K562 (cell line): ENCODE measurements around the gene SEBOX. TPM values are rescaled to one million over a fixed set of nuclear protein-coding genes. Genes with fewer than 3 reads are reported as not detected.

Source experiments
- CBX5 ChIP-seq: IDR thresholded peaks from 2 replicates; pipeline ENCODE4 v1.6.1; 2014; ENCODE audit warnings: low read depth, borderline replicate concordance
- CHAMP1 ChIP-seq: fragments of 450-650 bp; IDR thresholded peaks from 2 replicates; pipeline ENCODE4 v1.6.1; 2016; ENCODE audit warnings: mild to moderate bottlenecking
- CHD1 ChIP-seq: fragments of 200-600 bp; sonication (generic); IDR thresholded peaks from one replicate; pipeline ENCODE4 v1.6.1; 2012; ENCODE audit warnings: mild to moderate bottlenecking, moderate library complexity, low read length, inconsistent platforms
- CREBBP ChIP-seq: IDR thresholded peaks from one replicate; pipeline ENCODE4 v1.6.1; 2012; ENCODE audit warnings: low read depth, mild to moderate bottlenecking, control low read depth, inconsistent platforms, low read length
- ELF2 ChIP-seq: fragments of 250-450 bp; sonication (Bioruptor Pico); IDR thresholded peaks from 2 replicates; pipeline ENCODE4 v1.5.0; 2021; ENCODE audit warnings: mild to moderate bottlenecking
- HOMEZ ChIP-seq: fragments of 250-450 bp; sonication (Bioruptor Pico); IDR thresholded peaks from 2 replicates; pipeline ENCODE4 v1.4.0; 2020; ENCODE audit warnings: mild to moderate bottlenecking, moderate library complexity
- NRF1 ChIP-seq, 2 experiments: fragments of 450-650 bp; IDR thresholded peaks in 1 of 2; conservative IDR thresholded peaks in 1 of 2; 2 replicates each; pipeline ENCODE4 v1.6.1; 2014; ENCODE audit warnings: mild to moderate bottlenecking in 2 of 2
- POU5F1 ChIP-seq: fragments of 150-350 bp; IDR thresholded peaks from 2 replicates; pipeline ENCODE4 v1.6.1; 2014; ENCODE audit warnings: borderline replicate concordance, low read length, low read depth, mild to moderate bottlenecking; ENCODE audit not compliant: partially characterized antibody
- RBM25 ChIP-seq: fragments of 200-400 bp; formaldehyde crosslinking; IDR thresholded peaks from 2 replicates; pipeline ENCODE4 v1.6.1; 2018; ENCODE audit warnings: low read length, low read depth, moderate library complexity; ENCODE audit not compliant: severe bottlenecking
- ZBTB11 ChIP-seq, 3 experiments: fragments of 200-800 bp in 1 of 3; fragments of 250-450 bp in 1 of 3; fragments of 450-650 bp in 1 of 3; sonication (Bioruptor Pico) in 1 of 3; sonication (Bioruptor generic) in 1 of 3; formaldehyde crosslinking in 1 of 3; IDR thresholded peaks; 2 replicates each; pipeline versions ENCODE4 v1.6.1 to v1.8.0; 2016 to 2022; ENCODE audit warnings: mild to moderate bottlenecking in 2 of 3, missing genetic modification characterization in 2 of 3, missing compliant biosample characterization in 1 of 3, moderate library complexity in 1 of 3
- ZNF134 ChIP-seq: fragments of 250-450 bp; sonication (Bioruptor Pico); conservative IDR thresholded peaks from 2 replicates; pipeline ENCODE4 v1.4.0; 2020
- ZNF224 ChIP-seq: sonication (generic); formaldehyde crosslinking; IDR thresholded peaks from 2 replicates; pipeline ENCODE4 v1.8.0; 2022; ENCODE audit warnings: mild to moderate bottlenecking, missing genetic modification reagents
- ZNF766 ChIP-seq: fragments of 200-800 bp; sonication (Bioruptor generic); conservative IDR thresholded peaks from 2 replicates; pipeline ENCODE4 v1.6.1; 2016; ENCODE audit warnings: missing genetic modification characterization, missing compliant biosample characterization
- polyA plus RNA-seq, 8 experiments: library from polyadenylated mRNA; depleted of rRNA in 4 of 8; stranded (reverse) in 5 of 8; unstranded in 3 of 8; fragments of >200 nt; fragmentation: Nextera tagmentation in 2 of 8; fragmentation: Illumina TruSeq in 1 of 8; extraction: Ambion mirVana in 2 of 8; extraction: Trizol in 1 of 8; gene quantifications; 2 replicates each; pipeline versions ENCODE4 v1.2.1 to v1.2.3, GENCODE V29; 2011 to 2014; ENCODE audit warnings: inconsistent platforms in 1 of 8, missing spikeins in 1 of 8
- total RNA-seq, 7 experiments: library from RNA; depleted of rRNA in 6 of 7; stranded (reverse); fragments of >200 nt in 6 of 7; fragmentation: Illumina TruSeq in 2 of 7; extraction: Trizol in 2 of 7; gene quantifications; 2 replicates each; pipeline versions ENCODE4 v1.2.1 to v1.2.3, GENCODE V29; 2011 to 2021; ENCODE audit warnings: low replicate concordance in 1 of 7
- TF ChIP-seq, protein P1 (sequence below): fragments of 250-450 bp; sonication (Bioruptor Pico); IDR thresholded peaks from 2 replicates; pipeline ENCODE4 v1.9.0; 2021; ENCODE audit warnings: mild to moderate bottlenecking
- TF ChIP-seq, protein P2 (sequence below): fragments of 450-650 bp; formaldehyde crosslinking; IDR thresholded peaks from 2 replicates; pipeline ENCODE4 v1.4.0; 2020; ENCODE audit warnings: mild to moderate bottlenecking, moderate library complexity

Gene SEBOX
- total and polyA plus RNA-seq, 9 of the 15 experiments (the other 6 are each of a cell fraction or from before 2014, with no cell fraction given), result not detected

DNA sequence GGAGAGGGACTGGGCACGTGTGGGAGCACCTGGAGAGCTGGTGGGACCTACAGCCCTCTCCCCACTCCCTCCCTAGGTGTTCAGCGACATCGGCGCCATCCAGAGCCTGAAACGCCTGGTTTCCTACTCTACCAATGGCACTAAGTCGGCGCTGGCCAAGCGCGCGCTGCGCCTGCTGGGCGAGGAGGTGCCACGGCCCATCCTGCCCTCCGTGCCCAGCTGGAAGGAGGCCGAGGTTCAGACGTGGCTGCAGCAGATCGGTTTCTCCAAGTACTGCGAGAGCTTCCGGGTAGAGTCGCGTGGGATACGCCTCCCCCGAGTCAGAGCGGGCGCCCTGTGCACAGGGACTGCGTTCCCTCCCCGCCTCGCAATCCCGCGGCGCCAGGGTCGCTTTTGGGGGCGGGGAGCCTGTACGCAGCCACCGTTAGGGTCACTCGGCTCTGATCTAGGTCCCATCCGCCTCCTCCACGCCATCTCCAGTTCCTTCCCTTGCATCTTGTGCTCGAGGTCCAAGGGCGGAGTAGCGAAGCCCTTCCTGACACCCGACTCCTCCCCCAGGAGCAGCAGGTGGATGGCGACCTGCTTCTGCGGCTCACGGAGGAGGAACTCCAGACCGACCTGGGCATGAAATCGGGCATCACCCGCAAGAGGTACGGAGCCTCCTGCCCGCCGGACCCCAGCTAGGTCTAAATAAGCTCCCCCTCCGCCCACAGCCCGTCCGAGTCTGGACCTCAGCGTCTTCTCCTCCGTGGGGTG lies 19.5 kb upstream of the SEBOX start (continued):
- TF ChIP-seq CHAMP1 (no peak), HOMEZ (CRISPR knock-in tag) (no peak), RBM25 (no peak), CHD1 (no peak), CBX5 (no peak), ZBTB11 (CRISPR knock-in tag; IDR thresholded peaks at IDR 0.05) (0 out of 6 replicates have a peak, but pooled peaks of 1 of the 3 experiments have one; percentile 24), POU5F1 (no peak), ZNF134 (CRISPR knock-in tag) (no peak), NRF1 (conservative IDR thresholded peaks at IDR 0.05 in 1 of 2, IDR thresholded peaks at IDR 0.05 in 1 of 2) (peak in 1 of 2 experiments; percentile 24; a peak in 1 of 4 replicates), ZNF224 (CRISPR knock-in tag) (no peak), ZNF766 (no peak), CREBBP (no peak), ELF2 (CRISPR knock-in tag) (no peak)
- TF ChIP-seq, protein P1, sequence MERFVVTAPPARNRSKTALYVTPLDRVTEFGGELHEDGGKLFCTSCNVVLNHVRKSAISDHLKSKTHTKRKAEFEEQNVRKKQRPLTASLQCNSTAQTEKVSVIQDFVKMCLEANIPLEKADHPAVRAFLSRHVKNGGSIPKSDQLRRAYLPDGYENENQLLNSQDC (CRISPR knock-in tag), result no peak
- TF ChIP-seq, protein P2, sequence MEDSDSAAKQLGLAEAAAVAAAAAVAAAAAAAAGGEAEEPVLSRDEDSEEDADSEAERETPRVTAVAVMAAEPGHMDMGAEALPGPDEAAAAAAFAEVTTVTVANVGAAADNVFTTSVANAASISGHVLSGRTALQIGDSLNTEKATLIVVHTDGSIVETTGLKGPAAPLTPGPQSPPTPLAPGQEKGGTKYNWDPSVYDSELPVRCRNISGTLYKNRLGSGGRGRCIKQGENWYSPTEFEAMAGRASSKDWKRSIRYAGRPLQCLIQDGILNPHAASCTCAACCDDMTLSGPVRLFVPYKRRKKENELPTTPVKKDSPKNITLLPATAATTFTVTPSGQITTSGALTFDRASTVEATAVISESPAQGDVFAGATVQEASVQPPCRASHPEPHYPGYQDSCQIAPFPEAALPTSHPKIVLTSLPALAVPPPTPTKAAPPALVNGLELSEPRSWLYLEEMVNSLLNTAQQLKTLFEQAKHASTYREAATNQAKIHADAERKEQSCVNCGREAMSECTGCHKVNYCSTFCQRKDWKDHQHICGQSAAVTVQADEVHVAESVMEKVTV (CRISPR knock-in tag), result no peak
